NCI-H1694 treated with DMSO at 0.1 percent for 48 hours (cell line): Measurements from ENCODE around the gene TFAP2A.

Experiments
- DNase-seq: peaks from one replicate; lab custom pipeline; 2025; lab: John Stamatoyannopoulos, UW

Gene TFAP2A

DNA sequence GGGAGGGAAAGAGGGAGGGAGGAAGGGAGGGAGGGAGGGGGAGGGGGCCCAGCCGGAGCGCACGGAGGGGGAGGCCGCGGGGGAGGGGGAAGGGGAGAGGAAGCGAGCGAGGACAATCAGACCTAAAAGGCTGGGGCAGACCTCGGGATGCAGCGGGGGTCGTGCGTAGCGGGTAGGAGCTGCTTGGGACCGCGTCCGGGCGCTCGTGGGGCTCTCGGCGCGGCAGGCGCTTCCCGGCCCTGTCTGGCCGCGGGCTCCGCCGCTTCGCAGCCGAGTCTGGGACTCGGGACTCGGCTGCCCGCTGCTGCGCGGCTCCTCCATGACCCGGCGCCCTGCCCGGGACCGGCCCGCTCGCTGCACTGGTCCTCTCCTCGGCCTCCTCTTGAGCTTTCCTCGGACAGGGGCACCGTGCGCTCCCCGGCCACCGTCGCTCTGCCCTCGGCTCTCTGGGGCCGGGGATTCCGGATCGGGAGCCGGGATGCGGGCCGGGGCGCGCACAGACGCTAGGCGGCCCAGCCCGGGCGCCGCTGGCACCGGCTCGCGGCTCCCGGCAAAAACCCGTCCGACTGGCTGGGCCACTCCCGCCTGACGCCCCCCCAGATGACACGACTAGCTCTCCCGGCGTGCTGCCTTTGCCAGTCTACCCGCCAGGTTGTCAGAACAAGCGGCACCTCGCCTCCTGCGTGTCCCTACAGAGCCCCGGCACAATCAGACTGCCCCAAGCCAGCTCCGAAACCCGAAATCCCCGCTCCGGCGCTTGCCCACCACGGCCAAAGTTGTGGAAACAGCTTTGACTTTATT, 2.2 kb downstream of the TFAP2A start:
- peak; percentile 15 for DNase-seq

DNA sequence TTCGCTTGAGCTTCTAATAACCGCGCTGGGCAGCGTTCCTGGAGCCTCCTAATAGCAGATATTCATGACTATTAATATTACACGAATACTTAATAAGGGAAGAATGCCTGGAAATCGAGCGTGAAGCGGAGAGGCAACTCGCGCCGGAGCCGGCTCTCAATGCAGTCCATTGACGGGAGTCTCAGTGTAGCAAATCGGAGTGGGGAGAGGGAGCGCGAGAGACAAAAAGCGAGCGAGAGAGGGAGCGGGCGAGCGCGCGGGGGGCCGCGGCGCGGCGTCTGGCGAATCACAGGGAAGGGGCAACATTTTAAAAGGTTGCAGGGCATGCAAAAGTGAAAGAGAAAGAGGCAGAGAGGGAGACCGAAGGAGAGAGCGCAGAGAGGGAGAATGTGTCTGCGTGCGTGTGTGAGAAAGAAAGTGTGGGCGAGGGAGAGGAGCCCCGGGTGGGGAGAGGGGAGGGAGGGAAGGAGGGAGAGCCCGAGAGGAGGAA, 2.9 kb downstream of the TFAP2A start:
- DNase-seq = peak; percentile 68

DNA sequence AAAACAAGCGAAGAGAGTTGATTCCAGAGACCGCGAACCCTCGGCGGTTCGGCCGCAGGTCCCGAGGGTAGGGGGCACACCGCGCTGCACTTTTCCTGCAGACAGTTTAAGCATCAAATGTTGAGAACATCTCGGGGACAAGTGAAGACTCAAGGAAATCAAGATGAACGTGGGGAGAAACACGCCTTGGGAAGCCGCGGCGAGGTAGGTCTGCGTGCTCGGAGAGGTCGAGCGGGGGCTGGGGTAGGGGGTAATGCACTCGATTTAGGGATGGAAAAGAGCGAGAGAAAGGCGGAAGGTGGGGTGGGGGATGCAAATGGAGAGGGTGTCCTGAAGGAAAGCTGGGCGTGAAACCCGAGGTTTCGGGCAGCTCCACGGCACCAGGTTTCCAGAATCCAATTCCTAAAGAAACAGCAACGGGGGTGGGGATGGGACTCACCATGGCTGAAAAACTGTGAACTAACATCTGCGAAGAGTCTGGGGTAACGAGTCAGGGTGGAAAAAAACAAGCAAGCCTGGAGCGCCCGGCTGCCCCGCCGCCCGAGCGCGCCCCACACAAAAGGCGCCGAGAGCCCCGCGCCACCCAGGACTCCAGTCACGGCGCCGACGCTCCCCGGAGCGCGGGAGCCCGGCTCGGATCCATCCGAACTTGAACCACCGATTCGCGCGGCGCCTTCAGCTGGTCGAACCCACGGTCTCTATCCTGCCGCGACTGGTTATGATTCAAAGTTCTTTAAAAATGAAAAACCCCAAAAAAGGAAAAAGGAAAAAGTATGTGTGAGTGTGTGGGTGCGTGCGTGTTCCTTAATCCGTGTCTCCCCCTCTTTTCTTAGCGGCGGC, 3.5 kb downstream of the TFAP2A start:
- DNase-seq = peak; percentile 16

GRCh38 chr6:10410207-10411050, 4.4 kb downstream of the TFAP2A start:
- DNase-seq = no peak

- DNase-seq = no peak
Measured at GRCh38 chr6:10409731-10410206, 5.1 kb downstream of the TFAP2A start.

GRCh38 chr6:10409233-10409721, 5.6 kb downstream of the TFAP2A start:
- no peak for DNase-seq

DNA sequence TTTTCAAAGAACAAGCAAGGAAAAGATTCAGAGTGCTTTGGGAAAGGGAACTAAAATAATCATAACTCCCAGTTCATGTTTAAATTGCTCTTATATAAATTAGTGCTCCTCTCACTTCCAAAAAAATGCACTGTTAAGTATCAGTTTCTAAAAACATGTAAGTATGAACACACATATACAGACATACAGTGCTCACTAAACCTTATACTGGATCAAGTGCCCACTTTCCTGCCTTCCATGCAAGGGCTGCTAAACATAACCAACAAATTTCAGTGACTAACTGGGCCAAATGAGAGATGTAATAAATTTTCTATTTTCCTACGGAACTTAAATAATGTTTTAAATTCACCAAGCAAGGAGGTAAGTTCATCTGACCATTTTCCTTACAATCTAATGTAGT, 6.4 kb downstream of the TFAP2A start:
- no peak for DNase-seq

- no peak for DNase-seq
Measured at GRCh38 chr6:10407674-10408054, 7.2 kb downstream of the TFAP2A start.

GRCh38 chr6:10407018-10407673, 7.7 kb downstream of the TFAP2A start:
- DNase-seq = no peak

- no peak for DNase-seq
Measured at GRCh38 chr6:10406556-10406955, 8.3 kb downstream of the TFAP2A start.

DNA sequence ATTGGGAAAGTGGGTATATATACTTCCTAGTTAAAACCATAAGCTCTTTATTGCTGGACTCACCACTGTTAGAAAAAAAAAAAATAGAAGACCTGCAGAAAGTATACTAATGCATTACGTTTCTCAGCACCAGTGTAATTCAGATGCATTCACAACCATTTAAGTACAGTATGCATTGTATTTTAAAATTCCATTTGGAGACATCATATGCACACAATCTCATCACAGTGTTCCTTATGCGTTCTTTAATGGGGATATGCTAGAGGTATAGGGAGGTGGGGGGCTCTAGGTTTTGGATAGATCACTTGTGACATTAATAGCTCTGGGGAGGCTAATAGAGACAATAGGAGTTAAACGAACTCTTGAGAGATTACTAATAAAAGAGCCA, 9.4 kb downstream of the TFAP2A start:
- DNase-seq = no peak

GRCh38 chr6:10404799-10405512, 9.9 kb downstream of the TFAP2A start:
- DNase-seq = no peak

DNA sequence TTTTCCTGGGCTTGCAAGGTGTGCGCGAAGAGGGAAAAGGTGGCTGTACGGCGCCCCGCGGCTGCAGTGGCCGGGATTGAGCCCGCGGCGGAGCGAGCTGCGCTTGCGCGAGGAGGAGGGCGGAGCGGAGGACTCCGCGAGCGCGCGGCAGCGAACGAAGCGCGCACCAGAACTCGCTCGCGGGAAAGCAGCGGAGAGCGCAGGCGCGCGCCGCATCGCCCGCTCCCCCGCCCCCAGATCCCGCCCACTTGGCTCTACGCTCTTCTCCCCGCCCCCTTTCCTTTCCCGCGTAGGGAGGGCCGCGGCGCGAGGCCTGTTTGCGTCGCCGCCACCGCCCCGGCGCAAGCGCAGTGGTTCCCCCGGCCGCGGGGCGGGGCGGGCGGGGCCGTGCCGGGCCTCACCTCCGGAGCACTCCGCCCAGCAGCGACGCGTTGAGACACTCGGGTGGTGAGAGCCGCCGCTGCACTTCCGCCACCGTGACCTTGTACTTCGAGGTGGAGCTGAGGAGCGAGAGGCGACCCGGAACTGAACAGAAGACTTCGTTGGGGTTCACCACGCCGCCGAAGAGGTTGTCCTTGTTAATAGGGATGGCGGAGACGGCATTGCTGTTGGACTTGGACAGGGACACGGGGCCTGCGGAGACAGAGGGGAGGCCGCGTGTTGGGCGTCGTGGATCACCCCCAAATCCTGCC, 10.6 kb downstream of the TFAP2A start:
- DNase-seq = peak; percentile 97

DNA sequence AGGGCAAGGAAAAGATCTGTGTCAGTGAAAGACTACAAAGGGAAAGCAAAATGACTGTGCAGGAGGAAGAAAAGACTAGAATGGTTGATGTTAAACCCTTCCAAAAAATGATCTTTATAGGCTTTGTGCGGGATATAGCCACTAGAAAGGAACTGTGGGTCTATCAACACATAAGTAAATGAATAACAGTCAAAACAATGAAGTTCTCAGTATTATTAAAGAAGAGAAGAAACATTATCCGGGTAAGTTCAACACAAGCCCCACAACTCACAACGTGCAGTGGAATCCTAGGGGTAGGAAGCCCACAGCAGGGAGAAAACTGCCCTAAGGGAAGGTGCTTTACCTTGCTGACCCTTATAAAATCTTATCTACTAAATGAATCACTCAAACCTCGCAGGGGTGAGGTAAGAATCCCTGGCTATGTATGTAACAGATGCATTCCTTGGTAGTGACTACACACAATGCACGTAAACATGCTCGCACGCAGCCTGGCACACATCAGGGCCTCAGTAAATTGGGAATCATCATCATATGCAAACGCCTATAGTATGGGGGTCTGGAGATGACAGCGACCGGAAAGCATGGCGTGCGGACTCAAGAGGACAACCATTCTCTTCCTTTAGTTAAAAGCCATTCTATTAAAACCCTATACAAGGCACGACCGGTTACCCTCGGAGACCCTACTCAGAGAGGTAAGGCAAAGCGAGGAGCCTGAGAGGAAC, 11.3 kb downstream of the TFAP2A start:
- no peak for DNase-seq

GRCh38 chr6:10402648-10403311, 12.1 kb downstream of the TFAP2A start:
- DNase-seq = no peak

GRCh38 chr6:10401632-10402223, 13.1 kb downstream of the TFAP2A start:
- DNase-seq = no peak

GRCh38 chr6:10401004-10401536, 13.8 kb downstream of the TFAP2A start:
- DNase-seq = no peak

- DNase-seq = no peak
Measured at GRCh38 chr6:10400330-10400729, 14.5 kb downstream of the TFAP2A start.
